NOMO-1 (cell line): ENCODE results near the gene ATP6V0D1.
A peak's percentile ranks its signal among the peaks of the same experiment; 100 is the strongest.

Experiments used
- DNase-seq, 2 experiments: peaks; one replicate each; lab custom pipeline; 2025; ENCODE audit not compliant: unreplicated experiment in 2 of 2; lab: John Stamatoyannopoulos, UW

Gene ATP6V0D1

GRCh38 chr16:67463691-67464090 is 17.3 kb downstream of the ATP6V0D1 start:
- no peak for DNase-seq

GRCh38 chr16:67463059-67463458 is 17.9 kb downstream of the ATP6V0D1 start:
- no peak for DNase-seq

GRCh38 chr16:67462279-67462655 is 18.7 kb downstream of the ATP6V0D1 start:
- no peak for DNase-seq

GRCh38 chr16:67461600-67462278 is 19.2 kb downstream of the ATP6V0D1 start:
- DNase-seq, result no peak

- no peak for DNase-seq
Measured at GRCh38 chr16:67460961-67461360, 20.0 kb downstream of the ATP6V0D1 start.

- DNase-seq, result no peak
Measured at GRCh38 chr16:67460168-67460567, 20.8 kb downstream of the ATP6V0D1 start.

- no peak for DNase-seq
Measured at GRCh38 chr16:67459861-67460150, 21.2 kb downstream of the ATP6V0D1 start.

- DNase-seq, result no peak
Measured at GRCh38 chr16:67459066-67459860, 21.7 kb downstream of the ATP6V0D1 start.

- DNase-seq, result no peak
Measured at GRCh38 chr16:67458121-67458641, 22.8 kb downstream of the ATP6V0D1 start.

- no peak for DNase-seq
Measured at GRCh38 chr16:67457611-67458010, 23.3 kb downstream of the ATP6V0D1 start.

GRCh38 chr16:67456391-67457081 is 24.4 kb downstream of the ATP6V0D1 start:
- no peak for DNase-seq

- DNase-seq, result no peak
Measured at GRCh38 chr16:67454852-67455251, 26.1 kb downstream of the ATP6V0D1 start.

- DNase-seq, result no peak
Measured at GRCh38 chr16:67454104-67454503, 26.9 kb downstream of the ATP6V0D1 start.

GRCh38 chr16:67451704-67452435 is 29.1 kb downstream of the ATP6V0D1 start:
- no peak for DNase-seq

- no peak for DNase-seq
Measured at GRCh38 chr16:67451061-67451703, 29.8 kb downstream of the ATP6V0D1 start.

- DNase-seq, result no peak
Measured at GRCh38 chr16:67449739-67450138, 31.2 kb downstream of the ATP6V0D1 start.

- no peak for DNase-seq
Measured at GRCh38 chr16:67449336-67449735, 31.6 kb downstream of the ATP6V0D1 start.

- no peak for DNase-seq
Measured at GRCh38 chr16:67448580-67448979, 32.4 kb downstream of the ATP6V0D1 start.

GRCh38 chr16:67447508-67448076 is 33.4 kb downstream of the ATP6V0D1 start:
- DNase-seq, result peak; percentile 40 to 53

- no peak for DNase-seq
Measured at GRCh38 chr16:67446968-67447507, 33.9 kb downstream of the ATP6V0D1 start.
